Activated T-cell treated with anti-CD3 and anti-CD28 coated beads, Interleukin-2, amount 50 U/mL, for 48 hours (primary cell): Measurements from ENCODE around the gene NLRP6.
"Not testable (repeated sequence)": the region's sequence is repeated elsewhere in the genome, so short reads cannot be mapped to it uniquely, and the experiment has no call there.

Source experiments
- DNase-seq, 2 experiments: peaks; one replicate each; pipeline ENCODE4 v3.0.0-alpha.2; 2020

NLRP6 gene

DNA sequence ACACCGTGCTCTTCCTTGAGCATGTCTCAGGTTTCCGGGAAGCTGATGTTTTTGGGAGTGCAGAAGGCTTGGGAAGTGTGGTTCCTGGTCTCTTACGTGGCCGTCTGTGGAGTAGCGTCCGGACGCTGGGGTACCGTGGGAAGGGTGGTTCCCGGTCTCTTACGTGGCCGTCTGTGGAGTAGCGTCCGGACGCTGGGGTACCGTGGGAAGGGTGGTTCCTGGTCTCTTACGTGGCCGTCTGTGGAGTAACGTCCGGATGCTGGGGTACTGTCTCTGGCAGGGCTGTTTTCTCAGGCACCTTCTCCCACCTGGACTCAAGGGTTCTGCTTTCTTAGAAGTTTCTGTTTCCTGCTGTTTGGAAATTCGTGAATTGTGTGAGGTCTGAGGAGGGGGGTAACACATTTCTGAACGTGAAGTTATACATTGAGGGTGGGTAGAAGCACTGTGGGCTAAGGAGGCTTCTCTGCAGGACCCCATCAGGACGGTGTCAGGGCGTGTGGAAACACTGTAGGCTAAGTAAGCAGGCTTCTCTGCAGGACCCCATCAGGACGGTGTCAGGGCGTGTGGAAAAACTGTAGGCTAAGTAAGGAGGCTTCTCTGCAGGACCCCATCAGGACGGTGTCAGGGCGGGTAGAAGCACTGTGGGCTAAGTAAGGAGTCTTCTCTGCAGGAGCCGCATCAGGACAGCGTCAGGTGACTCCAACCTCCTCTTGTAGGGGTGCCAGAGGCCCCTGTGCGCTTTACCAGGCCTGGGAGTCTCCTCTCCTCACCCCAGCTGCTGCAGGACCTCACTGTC, 47.8 kb downstream of the NLRP6 start:
- peak in 1 of 2 experiments; percentile 56 for DNase-seq

DNA sequence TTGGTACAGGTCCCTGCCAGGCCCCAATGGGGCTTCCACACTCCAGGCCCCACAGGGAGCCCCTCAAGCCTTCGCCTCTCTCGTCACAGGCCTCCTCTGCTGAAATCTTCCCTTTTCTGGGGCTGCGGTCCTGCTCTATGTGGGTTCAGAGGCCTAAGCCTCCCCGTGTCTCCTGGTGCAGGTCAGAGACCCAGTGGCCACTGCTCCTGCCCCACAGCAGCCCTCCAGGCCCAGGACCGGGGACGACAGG, 48.3 kb downstream of the NLRP6 start:
- no peak for DNase-seq

DNA sequence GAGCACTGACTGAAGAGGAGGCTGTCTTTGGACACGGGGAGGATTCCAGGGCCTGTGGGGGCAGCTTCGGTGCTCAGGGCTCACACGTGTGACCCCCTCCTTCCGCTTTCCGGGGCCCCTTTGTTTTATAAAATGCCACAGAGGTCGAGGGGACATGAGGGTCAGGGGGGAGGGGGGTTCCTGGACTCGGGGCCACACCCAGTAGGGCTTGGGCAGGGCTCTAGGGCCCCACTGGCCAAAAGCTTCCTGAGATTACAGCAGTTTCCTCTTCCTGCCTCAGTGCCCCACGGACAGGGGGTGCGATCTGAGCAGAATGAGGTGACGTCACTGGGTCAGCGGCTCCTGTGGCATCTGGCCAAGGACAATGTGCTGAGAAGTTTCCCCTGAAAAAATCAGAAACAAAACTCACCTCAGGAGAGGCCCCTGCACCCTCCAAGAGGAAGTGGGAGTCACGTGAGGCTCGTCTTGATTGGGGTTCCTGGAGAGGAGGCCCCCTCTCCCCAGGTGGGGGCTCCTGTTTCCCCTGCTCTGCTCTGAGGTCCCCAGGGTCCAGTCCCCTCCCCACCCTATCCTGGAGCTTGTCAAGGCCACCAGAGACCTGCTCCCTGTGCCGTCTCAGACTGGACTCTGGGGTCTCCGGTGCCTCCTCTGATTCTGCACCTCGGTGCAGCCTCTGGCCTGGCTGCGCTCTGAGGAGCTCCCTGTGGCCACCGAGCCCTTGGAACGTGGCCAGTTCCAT, 48.8 kb downstream of the NLRP6 start:
- peak; percentile 75 to 79 for DNase-seq

DNA sequence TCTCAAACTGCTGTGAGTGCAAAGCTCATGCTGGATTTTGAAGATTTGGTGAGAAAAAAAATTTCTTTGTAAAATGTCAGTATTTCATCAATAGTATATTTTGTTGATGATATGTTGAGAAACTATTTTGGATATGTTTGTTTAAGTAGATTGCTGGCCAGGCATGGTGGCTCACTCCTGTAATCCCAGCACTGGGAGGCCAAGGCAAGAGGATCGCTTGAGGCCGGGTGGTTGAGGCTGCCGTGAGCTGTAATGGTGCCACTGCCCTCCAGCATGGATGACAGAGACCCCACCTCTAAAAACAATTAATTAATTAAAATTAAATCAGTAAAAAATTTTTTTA, 49.3 kb downstream of the NLRP6 start:
- no peak for DNase-seq

DNA sequence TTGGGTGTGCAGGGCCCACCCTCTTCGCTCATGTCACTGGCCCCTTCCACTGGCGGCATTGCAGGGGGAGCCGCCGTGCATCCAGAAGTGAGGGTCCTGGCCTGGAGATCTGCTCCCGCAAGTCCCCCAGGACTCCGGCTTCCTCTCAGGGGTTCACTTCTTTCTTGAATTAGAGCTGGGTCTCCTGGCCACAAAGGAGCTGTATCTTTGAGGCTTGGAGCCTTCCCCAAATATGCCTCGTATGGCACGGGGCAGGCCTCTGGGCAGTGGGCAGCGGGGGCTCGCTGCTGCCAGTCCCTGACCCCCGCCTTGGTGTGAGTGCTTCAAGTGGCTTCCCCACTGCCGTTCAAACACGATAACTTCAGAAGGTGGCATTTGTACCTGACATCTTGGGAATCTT, 49.8 kb downstream of the NLRP6 start:
- no peak for DNase-seq

DNA sequence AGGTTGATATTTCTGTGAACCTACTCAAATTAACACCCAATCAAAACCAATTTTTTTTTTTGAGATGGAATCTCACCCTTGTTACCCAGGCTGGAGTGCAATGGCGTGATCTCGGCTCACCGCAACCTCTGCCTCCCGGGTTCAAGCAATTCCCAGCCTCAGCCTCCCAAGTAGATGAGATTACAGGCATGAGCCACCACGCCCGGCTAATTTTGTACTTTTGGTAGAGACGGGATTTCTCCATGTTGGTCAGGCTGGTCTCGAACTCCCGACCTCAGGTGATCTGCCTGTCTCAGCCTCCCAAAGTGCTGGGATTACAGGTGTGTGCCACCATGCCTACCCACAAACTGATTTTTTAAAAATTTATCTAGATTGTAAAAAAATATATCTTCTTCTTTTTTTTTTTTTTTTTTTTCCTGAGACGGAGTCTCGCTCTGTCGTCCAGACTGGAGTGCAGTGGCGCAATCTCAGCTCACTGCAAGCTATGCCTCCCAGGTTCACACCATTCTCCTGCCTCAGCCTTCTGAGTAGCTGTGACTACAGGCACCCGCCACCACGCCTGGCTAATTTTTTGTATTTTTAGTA, 50.4 kb downstream of the NLRP6 start:
- DNase-seq = not testable (repeated sequence)

DNA sequence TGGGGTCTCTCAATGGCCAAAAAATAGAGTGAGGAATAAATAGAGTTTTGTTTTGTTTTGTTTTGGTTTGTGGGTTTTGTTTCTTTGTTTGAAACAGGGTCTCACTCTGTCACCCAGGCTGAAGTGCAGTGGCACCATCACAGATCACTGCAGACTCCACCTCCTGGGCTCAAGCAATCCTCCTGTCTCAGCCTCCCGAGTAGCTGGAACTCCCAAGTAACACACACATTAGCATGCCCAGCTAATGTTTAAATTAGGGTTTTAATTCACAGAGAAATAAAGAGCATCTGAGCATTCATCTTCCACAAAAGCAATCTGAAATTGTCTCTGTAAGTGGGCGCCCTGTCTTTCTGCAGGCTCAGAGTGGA, 51.7 kb downstream of the NLRP6 start:
- no peak for DNase-seq

DNA sequence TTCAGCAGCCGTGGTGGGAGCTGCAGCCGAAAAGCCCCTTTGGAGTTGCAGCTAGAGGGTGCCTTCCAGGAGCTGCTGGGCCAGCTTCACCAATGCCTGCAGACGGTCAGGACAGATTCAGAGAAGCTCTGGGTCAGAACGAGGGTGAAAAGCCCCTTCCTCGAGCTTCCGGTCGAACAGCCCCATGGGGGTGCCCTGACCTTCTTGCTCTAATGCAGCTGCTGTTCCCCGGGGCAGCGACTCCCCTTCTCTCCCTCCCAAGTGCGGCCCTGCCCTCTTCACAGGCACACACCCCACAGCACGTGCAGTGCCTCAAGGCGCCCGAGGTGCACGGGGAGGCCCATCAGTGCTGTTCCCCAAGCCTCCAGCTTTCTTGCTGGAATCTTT, 52.1 kb downstream of the NLRP6 start:
- DNase-seq = no peak

DNA sequence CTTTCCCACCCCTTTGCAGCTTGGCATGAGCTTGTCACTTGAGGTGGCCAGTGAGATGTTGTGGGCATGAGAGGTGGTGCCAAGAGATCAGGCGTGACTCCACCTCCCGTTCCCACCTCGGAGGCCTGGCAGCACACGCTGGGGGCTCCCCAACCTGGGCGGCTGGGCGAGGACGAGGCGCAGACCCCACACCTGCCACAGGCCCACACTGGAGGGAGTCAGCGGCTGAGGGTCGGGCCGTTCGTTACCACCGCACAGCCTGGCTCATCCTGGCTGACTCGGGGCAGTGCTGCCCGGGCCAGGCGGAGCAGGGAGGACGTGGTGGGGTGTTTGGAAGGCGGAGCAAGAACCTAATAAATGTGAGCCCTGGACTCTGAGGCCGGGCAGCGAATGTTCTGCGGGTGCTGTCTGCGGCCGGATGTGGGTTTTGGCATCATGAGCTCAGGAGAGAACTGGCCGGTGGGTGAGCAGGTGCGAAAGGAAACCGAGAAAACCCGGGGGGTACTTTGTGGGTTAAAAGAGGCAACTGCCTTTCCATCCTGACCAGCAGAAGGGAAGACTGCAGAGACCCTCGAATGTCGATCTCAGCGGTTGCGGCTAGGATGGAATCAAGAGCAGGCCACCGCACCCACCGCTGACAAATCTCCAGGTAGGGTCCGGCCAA, 52.6 kb downstream of the NLRP6 start:
- peak; percentile 46 to 57 for DNase-seq

DNA sequence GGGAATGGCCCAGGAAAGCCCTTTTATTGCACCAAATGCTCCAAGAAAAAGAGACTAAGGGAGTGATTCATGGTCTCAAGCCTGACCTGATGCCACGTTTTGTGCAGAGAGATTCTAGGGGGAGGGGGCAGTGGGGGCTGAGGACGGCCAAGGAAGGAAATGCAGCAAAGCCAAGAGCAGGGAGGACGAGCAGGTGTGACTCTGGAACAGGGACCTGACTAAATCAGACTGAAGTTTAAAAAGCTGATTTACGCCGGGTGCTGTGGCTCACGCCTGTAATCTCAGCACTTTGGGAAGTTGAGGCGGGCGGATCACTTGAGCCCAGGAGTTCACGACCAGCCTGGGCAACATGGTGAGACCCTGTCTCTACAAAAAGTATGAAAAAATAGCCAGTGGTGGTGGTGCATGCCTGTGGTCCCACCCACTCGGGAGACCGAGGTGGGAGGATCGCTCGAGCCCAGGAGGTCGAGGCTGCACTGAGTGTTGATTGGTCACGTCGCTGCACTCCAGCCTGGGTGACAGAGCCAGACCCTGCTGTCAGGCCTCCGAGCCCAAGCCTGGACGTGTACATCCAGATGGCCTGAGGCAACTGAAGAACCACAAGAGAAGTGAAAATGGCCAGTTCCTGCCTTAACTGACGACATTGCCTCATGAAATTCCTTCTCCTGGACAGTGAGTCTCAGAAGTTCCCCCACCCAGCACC, 53.3 kb downstream of the NLRP6 start:
- no peak for DNase-seq

DNA sequence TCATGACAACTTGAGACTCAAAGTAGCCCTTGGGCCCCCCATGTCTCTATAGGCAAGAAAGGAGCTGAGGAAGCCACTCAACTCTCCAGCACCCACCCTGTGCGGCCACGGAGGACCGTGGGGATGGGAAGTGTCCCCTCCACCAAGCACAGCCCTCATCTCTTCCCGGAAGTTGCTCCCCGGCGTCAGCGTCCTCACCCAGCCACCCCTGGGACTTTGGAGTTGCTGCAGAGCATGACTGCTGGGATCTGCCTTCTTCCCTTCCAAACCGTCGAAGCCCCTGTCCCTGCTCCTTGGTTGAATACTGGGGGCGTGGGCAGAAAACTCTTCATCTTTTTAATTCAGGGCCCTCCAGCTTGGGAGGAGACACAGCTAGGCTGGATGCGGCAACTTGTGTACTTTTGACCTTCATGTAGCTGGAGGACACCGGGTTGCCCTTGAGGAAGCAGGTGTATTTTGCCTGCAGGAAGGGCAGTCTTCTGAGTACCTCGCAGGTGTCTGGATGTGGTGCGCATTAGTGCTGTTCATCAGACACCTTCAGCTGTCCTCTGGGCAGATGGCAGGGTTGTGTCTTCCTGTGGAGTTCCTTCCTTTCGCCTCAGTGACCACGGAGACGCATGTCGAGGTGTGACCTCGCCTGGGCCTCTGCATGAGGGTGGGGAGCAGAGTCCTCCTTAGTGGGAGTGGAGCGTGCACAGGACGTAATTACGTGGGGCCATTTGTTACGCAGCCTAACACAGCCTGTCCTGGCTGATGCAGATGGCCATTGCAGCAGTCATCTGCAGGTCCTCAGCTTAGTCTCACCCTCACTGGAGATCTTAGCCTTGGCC, 54.7 kb downstream of the NLRP6 start:
- DNase-seq = no peak

DNA sequence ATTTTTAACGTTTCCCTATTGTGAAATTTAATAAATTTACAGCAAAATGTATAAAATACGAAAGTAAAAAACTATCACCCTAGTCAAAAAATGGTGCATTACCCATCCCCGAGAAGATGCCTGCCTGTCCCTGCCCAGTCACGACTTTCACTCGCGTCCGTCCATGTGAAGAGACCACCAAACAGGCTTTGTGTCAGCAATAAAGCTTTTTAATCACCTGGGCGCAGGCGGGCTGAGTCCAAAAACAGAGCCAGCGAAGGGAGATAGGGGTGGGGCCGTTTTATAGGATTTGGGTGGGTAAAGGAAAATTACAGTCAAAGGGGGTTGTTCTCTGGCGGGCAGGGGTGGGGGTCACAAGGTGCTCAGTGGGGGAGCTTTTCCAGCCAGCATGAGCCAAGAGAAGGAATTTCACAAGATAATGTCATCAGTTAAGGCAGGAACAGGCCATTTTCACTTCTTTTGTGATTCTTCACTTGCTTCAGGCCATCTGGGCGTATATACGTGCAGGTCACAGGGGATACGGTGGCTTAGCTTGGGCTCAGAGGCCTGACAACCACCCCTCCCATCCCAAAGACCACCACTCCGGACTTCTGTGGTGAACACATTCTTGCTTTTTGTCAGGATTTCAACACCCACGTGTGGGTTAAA, 55.5 kb downstream of the NLRP6 start:
- not testable (repeated sequence) for DNase-seq

DNA sequence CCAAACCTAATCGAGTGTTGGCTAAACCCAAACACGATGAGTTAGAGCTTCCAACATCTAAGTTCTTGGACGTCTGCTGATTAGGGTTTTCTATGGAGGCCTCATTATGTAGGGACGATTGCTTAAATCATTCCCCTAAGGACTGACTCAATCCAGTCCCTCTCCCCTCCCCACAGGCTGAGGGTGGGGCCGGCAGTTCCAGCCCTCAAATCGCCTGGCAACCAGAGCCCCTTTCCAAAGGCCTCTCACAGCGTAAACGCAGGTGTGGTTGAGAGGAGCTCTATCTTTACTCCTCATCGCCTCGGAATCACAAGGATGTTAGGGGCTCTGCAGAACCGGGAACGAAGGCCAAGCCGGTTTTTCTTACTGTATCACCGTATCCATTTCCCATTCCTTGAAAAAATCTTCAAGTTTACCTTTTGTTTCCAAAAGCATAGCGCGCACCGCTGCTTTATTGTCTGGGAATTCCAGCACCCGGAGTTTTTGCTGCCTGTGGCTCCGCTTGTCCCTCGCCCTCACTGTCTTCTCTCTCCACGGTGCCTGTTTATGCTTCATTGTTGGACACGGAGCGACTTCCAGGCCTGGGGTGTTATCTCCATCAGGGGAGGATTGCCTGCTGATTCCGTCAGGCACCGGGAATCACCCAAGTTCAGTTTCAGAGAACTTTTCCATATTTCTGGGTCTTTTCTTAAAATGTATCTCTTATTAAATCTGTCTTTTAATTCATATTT, 56.2 kb downstream of the NLRP6 start:
- DNase-seq = no peak
